SH-SY5Y (cell line): Measurements from ENCODE around the gene SLC27A3.

Experiments
- GATA2 ChIP-seq: IDR thresholded peaks from 2 replicates; pipeline ENCODE4 v1.6.1; 2011; ENCODE audit warnings: mild to moderate bottlenecking, low read depth, low read length
- GATA3 ChIP-seq: IDR thresholded peaks from 2 replicates; pipeline ENCODE4 v1.6.1; 2011; ENCODE audit warnings: low read depth, mild to moderate bottlenecking, low read length, moderate library complexity

GRCh38 chr1:153795934-153796785 lies 21.0 kb downstream of the SLC27A3 start:
- TF ChIP-seq GATA2 = no peak
- TF ChIP-seq GATA3 = no peak
